Uterus (tissue), 2 donors: Measurements from ENCODE around the gene ZNF469.

ENCODE experiments used
- POLR2A ChIP-seq, 2 donors: fragments of 450-650 bp; IDR thresholded peaks; one replicate each; pipeline ENCODE4 v1.6.1; 2016; ENCODE audit warnings: antibody characterized with exemption in 2 of 2, mild to moderate bottlenecking in 1 of 2, moderate library complexity in 1 of 2
- TF ChIP-seq, protein P1 (sequence below), 4 experiments: fragments of 200-600 bp in 2 of 4; fragments of 450-650 bp in 2 of 4; sonication (generic) in 2 of 4; IDR thresholded peaks; one replicate each; pipeline ENCODE4 v1.5.1; 2016 to 2019; ENCODE audit warnings: antibody characterized with exemption in 4 of 4, mild to moderate bottlenecking in 2 of 4, moderate library complexity in 1 of 4

DNA sequence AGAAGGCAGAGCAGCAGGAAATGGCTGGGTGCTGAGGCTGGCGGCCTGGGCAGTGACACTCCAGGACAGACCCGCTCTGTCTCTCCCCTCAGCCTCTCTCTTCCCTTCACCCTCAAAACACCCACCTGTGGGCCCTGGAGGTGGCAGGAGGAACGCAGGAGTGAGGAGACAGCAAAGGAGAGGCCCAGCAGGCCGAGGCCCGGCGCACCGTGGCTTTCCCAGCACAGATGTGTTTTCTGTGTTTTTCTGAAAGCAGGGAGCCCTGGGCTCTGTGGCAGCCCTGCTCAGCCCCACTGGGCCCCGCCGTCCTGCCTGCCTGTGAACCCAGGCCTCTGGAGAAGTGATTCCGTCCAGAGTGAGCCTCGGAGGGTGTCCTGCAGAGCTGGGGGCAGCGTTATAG, 30.5 kb downstream of the ZNF469 start:
- TF ChIP-seq POLR2A (IDR thresholded peaks at IDR 0.05), result no peak
- TF ChIP-seq, protein P1, sequence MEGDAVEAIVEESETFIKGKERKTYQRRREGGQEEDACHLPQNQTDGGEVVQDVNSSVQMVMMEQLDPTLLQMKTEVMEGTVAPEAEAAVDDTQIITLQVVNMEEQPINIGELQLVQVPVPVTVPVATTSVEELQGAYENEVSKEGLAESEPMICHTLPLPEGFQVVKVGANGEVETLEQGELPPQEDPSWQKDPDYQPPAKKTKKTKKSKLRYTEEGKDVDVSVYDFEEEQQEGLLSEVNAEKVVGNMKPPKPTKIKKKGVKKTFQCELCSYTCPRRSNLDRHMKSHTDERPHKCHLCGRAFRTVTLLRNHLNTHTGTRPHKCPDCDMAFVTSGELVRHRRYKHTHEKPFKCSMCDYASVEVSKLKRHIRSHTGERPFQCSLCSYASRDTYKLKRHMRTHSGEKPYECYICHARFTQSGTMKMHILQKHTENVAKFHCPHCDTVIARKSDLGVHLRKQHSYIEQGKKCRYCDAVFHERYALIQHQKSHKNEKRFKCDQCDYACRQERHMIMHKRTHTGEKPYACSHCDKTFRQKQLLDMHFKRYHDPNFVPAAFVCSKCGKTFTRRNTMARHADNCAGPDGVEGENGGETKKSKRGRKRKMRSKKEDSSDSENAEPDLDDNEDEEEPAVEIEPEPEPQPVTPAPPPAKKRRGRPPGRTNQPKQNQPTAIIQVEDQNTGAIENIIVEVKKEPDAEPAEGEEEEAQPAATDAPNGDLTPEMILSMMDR (IDR thresholded peaks at IDR 0.05), result no peak
